ENCODE data around the gene SPCS3. TPM values are rescaled to one million over a fixed set of nuclear protein-coding genes. Genes with fewer than 3 reads are reported as not detected.

The SPCS3 gene
- total RNA-seq, 3 donors from 2014 or later: 53.1 to 80.2 (median 75.1) TPM

DNA sequence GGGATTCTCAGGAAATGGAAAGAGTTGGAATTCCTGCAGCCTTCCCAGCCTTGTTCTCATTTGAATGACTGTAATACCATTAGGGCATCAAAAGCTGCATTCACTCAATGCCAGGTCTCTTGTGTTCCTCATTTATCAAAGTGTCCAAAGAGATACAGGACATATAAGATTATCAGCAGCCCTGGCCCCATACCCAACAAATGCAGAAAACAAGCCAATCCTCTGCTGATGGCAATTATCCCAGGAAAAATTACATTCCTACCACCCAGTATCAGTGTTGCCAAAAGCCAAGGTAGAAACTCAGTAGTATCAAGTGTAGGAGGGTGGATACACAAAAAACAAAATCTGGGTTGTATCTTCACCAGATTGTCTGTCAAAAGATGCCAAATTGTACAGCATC is 32.2 kb upstream of the SPCS3 start:
- H3K9me3 ChIP-seq: no peaks in the 10 kb centered on the region
- no peaks in the 10 kb centered on the region for H3K4me1 ChIP-seq
- DNase-seq (ENCODE audit: low spot score in 2 of 2): no peak
- TF ChIP-seq, protein P1, sequence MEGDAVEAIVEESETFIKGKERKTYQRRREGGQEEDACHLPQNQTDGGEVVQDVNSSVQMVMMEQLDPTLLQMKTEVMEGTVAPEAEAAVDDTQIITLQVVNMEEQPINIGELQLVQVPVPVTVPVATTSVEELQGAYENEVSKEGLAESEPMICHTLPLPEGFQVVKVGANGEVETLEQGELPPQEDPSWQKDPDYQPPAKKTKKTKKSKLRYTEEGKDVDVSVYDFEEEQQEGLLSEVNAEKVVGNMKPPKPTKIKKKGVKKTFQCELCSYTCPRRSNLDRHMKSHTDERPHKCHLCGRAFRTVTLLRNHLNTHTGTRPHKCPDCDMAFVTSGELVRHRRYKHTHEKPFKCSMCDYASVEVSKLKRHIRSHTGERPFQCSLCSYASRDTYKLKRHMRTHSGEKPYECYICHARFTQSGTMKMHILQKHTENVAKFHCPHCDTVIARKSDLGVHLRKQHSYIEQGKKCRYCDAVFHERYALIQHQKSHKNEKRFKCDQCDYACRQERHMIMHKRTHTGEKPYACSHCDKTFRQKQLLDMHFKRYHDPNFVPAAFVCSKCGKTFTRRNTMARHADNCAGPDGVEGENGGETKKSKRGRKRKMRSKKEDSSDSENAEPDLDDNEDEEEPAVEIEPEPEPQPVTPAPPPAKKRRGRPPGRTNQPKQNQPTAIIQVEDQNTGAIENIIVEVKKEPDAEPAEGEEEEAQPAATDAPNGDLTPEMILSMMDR (IDR thresholded peaks at IDR 0.05): no peak
- TF ChIP-seq POLR2A (IDR thresholded peaks at IDR 0.05) (no peak), POLR2AphosphoS5 (IDR thresholded peaks at IDR 0.05) (no peak)
- no peak overlapping the region for H3K27ac ChIP-seq
- no peaks in the 10 kb centered on the region for H3K27me3 ChIP-seq
- no peaks in the 10 kb centered on the region for H3K36me3 ChIP-seq
- intact Hi-C loops (cut with DNase I; ENCODE audit: low total_unique reads): no loop called here
- H3K4me3 ChIP-seq: no peak overlapping the region

DNA sequence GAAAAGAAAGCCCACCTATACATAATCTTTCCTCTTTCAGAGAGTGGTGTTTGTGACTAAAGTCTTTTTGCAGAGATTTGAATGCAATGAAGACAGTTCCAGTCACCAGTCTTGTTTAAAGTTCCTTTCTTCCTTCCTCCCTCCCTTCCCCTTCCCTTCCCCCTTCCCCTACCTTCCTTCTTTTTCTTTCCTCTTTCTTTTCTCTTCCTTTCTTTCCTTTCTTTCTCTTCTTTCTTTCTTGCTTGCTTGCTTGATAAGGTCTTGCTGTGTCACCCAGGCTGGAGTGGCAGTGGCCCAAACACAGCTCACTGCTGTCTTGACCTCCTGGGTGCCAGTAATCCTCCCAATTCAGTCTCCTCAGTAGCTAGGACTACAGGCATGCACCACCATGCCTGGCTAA is 31.7 kb upstream of the SPCS3 start:
- DNase-seq (ENCODE audit: low spot score in 2 of 2): no peak
- Histone ChIP-seq H3K9me3 (no peaks in the 10 kb centered on the region), H3K4me3 (no peak overlapping the region), H3K27me3 (no peaks in the 10 kb centered on the region), H3K4me1 (no peaks in the 10 kb centered on the region), H3K36me3 (no peaks in the 10 kb centered on the region), H3K27ac (no peak overlapping the region)
- intact Hi-C loops (cut with DNase I; ENCODE audit: low total_unique reads): no loop called here
- TF ChIP-seq, protein P1 (IDR thresholded peaks at IDR 0.05): no peak
- no peak for TF ChIP-seq POLR2A (IDR thresholded peaks at IDR 0.05)
- no peak for TF ChIP-seq POLR2AphosphoS5 (IDR thresholded peaks at IDR 0.05)

DNA sequence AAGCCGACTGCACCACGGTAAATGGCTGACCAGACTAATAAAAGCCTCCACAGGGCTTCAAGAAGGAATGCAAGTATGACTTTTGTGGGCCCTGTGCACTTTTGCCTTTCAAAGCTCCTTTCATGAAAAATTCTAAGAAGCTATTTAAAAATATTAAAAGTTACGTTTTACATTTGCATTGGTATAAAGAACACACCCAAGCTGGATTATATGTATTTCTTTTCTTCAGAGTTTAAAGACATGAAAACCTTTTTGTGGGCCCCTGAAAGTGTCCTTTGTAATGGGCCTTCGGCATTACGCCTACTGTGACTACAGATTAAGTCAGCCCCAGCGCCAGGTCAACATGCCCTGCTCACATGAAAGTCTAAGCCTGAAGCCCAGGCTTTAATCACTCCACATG is 30.2 kb upstream of the SPCS3 start:
- no peak overlapping the region for H3K27ac ChIP-seq
- TF ChIP-seq POLR2A (IDR thresholded peaks at IDR 0.05) (no peak), POLR2AphosphoS5 (IDR thresholded peaks at IDR 0.05) (no peak)
- H3K9me3 ChIP-seq: no peaks in the 10 kb centered on the region
- no peaks in the 10 kb centered on the region for H3K36me3 ChIP-seq
- H3K27me3 ChIP-seq: no peaks in the 10 kb centered on the region
- intact Hi-C loops (cut with DNase I; ENCODE audit: low total_unique reads): no loop called here
- H3K4me1 ChIP-seq: no peaks in the 10 kb centered on the region
- no peak for DNase-seq (ENCODE audit: low spot score in 2 of 2)
- no peak overlapping the region for H3K4me3 ChIP-seq

DNA sequence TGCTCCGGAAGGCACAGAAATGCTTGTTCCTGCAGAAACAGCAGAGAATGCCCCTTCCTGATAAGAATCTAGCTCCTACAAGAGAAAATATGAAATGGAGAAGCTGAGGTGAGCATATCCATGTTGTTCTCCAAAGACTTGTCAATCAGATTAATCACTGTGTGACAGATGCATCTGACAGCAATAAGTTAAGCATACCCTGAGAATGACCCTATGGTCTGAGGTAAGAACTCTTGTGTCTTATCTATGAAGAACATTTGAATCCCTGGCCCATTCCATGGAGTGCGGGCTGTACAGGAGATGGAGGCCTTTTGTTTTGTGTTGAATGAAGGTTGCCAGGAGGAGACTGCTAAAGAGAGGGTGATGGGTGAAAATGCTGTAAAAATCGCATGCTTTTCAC is 29.2 kb upstream of the SPCS3 start:
- Histone ChIP-seq H3K9me3 (no peaks in the 10 kb centered on the region), H3K27ac (no peak overlapping the region), H3K4me1 (no peaks in the 10 kb centered on the region), H3K27me3 (no peaks in the 10 kb centered on the region), H3K36me3 (no peaks in the 10 kb centered on the region), H3K4me3 (no peak overlapping the region)
- no peak for DNase-seq (ENCODE audit: low spot score in 2 of 2)
- intact Hi-C loops (cut with DNase I; ENCODE audit: low total_unique reads): no loop called here
- TF ChIP-seq POLR2AphosphoS5 (IDR thresholded peaks at IDR 0.05) (no peak), POLR2A (IDR thresholded peaks at IDR 0.05) (no peak)
- TF ChIP-seq, protein P1 (IDR thresholded peaks at IDR 0.05): no peak

DNA sequence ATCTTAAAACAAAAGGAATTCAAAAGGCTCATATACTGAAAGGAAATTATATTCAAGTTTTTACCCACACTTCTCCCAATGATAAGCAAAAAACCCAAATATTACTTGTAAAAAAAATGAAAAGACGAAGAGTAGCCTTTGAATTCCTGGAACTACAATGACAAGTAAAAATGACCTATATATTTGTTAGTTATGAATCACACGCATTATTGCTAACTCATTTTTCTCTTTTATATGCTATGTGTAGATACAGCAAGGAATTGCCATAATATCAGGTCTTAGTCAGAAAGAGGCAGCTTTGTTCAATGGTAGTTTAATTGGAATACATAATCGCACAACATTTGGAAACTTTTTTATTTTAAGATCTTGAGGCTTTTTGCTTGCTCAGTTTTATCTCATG is 28.0 kb upstream of the SPCS3 start:
- intact Hi-C loops (cut with DNase I; ENCODE audit: low total_unique reads): no loop called here
- Histone ChIP-seq H3K27me3 (no peaks in the 10 kb centered on the region), H3K4me1 (no peaks in the 10 kb centered on the region), H3K9me3 (no peaks in the 10 kb centered on the region), H3K4me3 (no peak overlapping the region), H3K36me3 (no peaks in the 10 kb centered on the region), H3K27ac (no peak overlapping the region)
- DNase-seq (ENCODE audit: low spot score in 2 of 2): no peak
- TF ChIP-seq, protein P1 (IDR thresholded peaks at IDR 0.05): no peak
- TF ChIP-seq POLR2A (IDR thresholded peaks at IDR 0.05): no peak
- no peak for TF ChIP-seq POLR2AphosphoS5 (IDR thresholded peaks at IDR 0.05)

DNA sequence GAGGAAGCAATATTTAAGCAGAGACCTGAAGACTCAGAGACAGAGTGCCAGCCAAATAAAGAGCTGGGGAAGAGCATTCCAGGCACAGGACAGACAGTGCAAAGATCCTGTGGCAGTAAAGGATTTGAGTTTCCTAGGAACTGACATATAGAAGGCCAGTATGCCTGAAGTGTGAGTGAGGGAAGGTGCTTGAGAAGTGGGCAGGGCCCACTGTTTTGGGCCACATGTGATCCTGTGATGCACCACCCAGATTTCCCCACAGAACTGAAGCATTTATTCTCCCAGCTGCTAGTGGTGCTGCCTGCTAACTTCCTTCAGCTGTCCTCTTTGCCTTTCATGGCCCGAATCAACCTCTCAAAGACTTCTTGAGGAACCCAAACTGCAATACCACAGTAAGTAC is 26.8 kb upstream of the SPCS3 start:
- intact Hi-C loops (cut with DNase I; ENCODE audit: low total_unique reads): loop anchor here (1.0 kb wide), 1 partner anchor 14 kb away; no protein-coding TSS in a partner anchor
- H3K27ac ChIP-seq: no peak overlapping the region
- no peak overlapping the region for H3K4me3 ChIP-seq
- no peaks in the 10 kb centered on the region for H3K9me3 ChIP-seq
- no peaks in the 10 kb centered on the region for H3K27me3 ChIP-seq
- no peak for DNase-seq (ENCODE audit: low spot score in 2 of 2)
- no peaks in the 10 kb centered on the region for H3K4me1 ChIP-seq
- TF ChIP-seq, protein P1 (IDR thresholded peaks at IDR 0.05): no peak
- TF ChIP-seq POLR2AphosphoS5 (IDR thresholded peaks at IDR 0.05) (no peak), POLR2A (IDR thresholded peaks at IDR 0.05) (no peak)
- no peaks in the 10 kb centered on the region for H3K36me3 ChIP-seq
